ENCODE results near the gene BTBD18.

- TF ChIP-seq TAF1 (IDR thresholded peaks at IDR 0.05; ENCODE audit: borderline replicate concordance, low read depth, low read length) = no peak
- TF ChIP-seq POLR2AphosphoS5 (IDR thresholded peaks at IDR 0.05; ENCODE audit: low read depth, low read length) = no peak
These were observed at the start of gene BTBD18 for GRCh38 chr11:57751676-57752253.
